ENCODE data around the gene MYH15.

Gene MYH15

GRCh38 chr3:108509871-108510270 is 525 bp downstream of the MYH15 start:
- DNase-seq (ENCODE audit: low spot score) = no peak
- FAIRE-seq = no peak

GRCh38 chr3:108509263-108509662 is 1.1 kb downstream of the MYH15 start:
- DNase-seq (ENCODE audit: low spot score) = no peak
- FAIRE-seq = no peak

GRCh38 chr3:108507902-108508301 is 2.5 kb downstream of the MYH15 start:
- DNase-seq (ENCODE audit: low spot score) = no peak
- FAIRE-seq = no peak

DNA sequence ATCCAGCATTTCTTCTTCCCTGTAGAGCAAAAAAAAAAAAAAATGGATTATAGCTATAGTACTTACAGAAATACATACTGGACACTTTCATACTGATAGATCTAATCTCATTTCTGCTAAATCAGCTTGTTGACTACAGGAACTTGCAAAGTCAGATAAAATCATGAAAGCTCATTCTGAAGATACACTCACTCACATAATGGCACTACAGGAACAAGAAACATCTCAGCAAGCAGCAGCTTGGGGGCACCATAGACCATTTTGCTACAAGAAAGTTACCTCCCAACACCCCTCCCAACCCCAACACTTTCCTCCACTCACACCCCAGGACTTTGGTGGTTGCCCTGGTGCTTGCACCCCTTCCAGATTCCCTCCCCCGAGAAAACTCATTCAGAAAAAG is 4.6 kb downstream of the MYH15 start:
- no peak for DNase-seq (ENCODE audit: low spot score)
- FAIRE-seq = no peak

DNA sequence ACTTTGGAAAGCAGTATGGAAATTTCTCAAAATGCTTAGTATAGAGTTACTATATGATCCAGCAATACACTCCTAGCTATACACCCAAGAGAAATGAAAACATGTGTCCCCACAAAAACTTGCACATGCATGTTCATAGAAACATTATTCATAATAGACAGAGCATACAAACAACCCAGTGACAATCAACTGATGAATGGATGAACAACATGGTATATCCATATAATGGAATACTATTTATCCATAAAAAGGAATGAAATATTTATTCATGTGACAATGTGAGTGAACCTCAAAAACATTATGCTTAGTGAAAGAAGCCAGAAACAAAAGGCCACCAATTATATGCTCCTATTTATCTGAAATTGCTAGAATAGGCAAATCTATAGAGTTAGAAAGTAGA is 6.7 kb downstream of the MYH15 start:
- no peak for FAIRE-seq

DNA sequence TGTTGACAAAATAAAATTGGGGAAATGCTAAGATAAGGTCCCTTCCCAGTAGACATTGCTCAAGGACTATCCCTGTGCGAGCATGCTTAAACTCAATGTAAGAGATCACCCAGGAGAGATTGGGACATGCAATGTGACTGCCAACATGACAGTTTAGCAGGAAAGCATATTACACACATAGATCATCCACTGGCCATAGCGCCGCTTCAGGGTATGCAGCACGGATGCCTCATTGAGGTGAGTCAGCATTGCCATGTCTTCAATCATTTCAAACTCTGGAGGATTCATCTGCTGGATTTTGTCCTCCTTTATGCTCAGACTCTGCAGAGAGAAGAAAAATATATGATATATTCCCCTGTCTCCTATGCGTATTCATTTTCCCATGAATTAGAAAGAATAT is 8.9 kb downstream of the MYH15 start:
- no peak for DNase-seq (ENCODE audit: low spot score)
- FAIRE-seq = no peak

More for the DNA sequence above, 6.7 kb downstream of the MYH15 start:
- no peak for DNase-seq (ENCODE audit: low spot score)

DNA sequence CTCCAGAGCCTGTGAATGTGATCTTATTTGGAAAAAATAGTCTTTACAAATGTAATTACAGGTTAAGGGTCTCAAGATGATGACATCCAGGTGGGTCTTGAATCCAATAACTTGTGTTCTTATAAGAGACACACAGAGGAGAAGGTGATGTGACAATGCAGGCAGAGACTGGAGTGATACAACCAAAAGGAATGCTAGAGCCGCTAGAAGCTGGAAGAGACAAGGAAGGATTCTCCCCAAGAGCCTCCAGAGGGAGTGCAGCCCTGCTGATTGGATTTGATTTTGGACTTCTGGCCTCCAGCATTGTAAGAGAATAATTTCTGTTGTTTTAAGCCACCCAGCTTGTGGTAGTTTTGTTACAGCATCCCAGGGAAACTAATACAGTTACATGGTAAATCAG is 9.7 kb downstream of the MYH15 start:
- FAIRE-seq (no peak), DNase-seq (ENCODE audit: low spot score) (no peak)

GRCh38 chr3:108497271-108497670 is 13.1 kb downstream of the MYH15 start:
- FAIRE-seq (no peak), DNase-seq (ENCODE audit: low spot score) (no peak)

DNA sequence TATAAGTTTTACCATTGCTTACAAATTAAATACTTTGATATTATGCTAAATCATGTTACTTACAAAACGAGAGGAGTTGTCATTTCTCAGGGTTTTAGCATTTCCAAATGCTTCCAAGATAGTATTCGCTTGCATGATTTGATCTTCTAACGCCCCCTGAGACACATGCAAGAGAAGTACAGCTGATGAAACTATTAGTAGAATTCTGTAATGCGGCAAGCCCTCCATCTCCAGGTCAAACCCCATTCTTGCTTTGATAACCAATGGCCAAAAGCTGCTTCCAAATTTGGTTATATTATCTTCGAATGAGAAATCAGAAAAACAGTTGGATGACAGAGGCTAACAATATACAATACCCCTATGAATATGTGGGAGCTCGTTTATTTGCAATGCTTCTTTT is 14.7 kb downstream of the MYH15 start:
- DNase-seq (ENCODE audit: low spot score) = no peak
- no peak for FAIRE-seq

DNA sequence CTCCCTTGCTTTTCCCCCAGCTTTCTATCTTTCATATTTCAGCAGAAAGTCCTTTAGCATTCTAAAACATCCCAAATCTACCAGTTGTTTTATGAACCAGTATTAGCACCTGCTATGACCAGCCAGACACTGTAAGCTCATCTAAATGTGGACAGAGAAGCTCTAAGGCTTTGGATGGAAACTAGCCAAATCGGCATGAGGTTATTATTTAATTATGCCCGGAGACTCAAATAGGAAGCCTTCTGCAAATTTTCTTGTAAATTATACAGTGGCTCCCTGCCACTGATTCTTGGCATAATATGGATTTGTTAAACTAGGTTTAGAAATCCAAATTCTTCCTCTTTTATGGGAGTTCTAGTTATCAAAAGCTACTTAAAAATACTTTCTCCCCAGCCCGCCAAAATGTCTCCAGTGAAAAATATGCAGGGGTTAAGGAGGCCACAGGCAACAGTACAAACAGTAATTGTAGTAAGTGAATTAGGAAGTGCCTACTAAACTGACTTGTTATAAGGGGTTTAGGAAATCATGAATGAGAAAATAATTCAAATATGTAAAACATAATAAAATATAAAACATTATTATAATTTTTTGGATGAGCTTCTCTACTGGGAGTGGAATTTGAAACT is 15.4 kb downstream of the MYH15 start:
- FAIRE-seq (no peak), DNase-seq (ENCODE audit: low spot score) (no peak)

DNA sequence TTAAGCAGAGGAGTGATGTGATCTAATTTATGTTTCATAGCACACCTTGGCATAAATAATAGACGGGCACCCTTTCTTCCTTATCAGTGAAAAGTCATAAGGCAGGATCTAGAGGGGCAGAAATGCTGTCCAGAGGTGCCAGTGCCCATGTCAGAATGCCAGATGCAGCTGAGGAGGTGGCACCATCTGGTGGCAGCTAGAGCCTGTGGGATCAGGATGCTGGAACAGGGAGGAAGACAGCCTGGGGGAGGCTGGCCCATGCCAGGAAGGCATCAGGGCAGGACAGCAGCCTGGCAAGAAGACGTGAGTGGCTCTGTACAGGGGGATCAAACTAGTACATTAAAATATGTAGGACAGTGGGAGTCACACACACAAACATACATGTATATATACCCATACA is 16.5 kb downstream of the MYH15 start:
- FAIRE-seq (no peak), DNase-seq (ENCODE audit: low spot score) (peak; percentile 31)

DNA sequence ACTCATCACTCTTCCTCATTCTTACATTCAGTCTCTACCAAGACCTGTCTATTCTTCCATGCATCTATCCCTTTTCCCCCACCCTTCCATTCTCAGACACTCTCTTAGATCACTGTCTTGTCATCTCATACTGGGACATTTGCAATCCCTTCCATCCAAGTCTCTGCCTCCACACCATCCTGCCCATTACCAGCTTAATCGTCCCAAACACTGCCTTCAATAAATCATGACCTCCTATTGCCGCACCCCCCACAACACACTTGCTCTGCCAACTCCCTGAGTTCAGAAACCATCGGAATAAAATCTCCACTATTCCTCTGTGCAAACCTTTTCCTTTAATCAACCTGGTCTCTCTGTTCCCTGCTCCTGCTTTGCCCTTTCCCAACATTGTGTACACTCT is 18.9 kb downstream of the MYH15 start:
- FAIRE-seq (no peak), DNase-seq (ENCODE audit: low spot score) (no peak)

DNA sequence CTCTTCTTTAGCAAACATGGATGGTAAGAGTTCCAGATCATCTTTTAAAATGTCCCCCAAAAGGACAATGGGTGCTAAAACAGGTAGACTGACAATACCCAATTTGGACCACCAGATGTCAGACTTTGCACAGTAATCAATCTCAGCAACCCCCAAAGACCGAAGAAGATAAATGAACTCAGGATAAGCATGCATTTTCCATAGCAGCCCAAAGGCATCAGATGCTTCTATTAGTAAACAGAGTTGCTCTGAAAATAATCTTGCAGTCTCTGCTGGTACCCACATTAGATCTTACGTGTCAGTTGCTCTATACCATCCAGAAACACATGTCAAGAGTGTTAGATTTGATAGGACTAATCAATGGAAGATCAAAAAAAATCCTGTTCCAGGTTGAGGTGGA is 20.6 kb downstream of the MYH15 start:
- FAIRE-seq = no peak

GRCh38 chr3:108488631-108489030 is 21.8 kb downstream of the MYH15 start:
- DNase-seq (ENCODE audit: low spot score) (no peak), FAIRE-seq (no peak)

More for the DNA sequence above, 20.6 kb downstream of the MYH15 start:
- DNase-seq (ENCODE audit: low spot score) = peak; percentile 59

DNA sequence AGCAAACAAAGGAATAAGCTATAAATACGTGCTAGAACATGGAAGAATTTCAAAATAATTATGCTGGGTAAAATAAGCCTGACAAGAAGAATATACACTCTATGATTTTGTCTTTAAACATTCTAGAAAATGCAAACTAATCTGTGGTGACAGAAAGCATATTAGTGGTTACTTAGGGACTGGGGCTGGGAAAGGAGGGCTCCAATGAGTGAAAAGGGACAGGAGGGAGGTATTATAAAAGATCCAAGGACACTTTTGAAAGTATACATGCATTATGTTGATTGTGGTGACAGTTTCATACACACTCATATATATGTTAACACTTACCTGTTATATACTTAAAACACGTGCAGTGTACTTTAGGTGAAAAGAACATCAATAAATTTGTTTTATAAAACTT is 23.0 kb downstream of the MYH15 start:
- DNase-seq (ENCODE audit: low spot score) (no peak), FAIRE-seq (no peak)

- DNase-seq (ENCODE audit: low spot score) = peak; percentile 48
- peak; percentile 13 for FAIRE-seq
Measured at GRCh38 chr3:108486941-108487340, 23.5 kb downstream of the MYH15 start.

GRCh38 chr3:108486338-108486737 is 24.1 kb downstream of the MYH15 start:
- no peak for FAIRE-seq
- DNase-seq (ENCODE audit: low spot score) = no peak

GRCh38 chr3:108485146-108485545 is 25.2 kb downstream of the MYH15 start:
- FAIRE-seq = peak; percentile 48

GRCh38 chr3:108479224-108479623 is 31.2 kb downstream of the MYH15 start:
- FAIRE-seq (no peak), DNase-seq (ENCODE audit: low spot score) (no peak)

More at GRCh38 chr3:108485146-108485545, 25.2 kb downstream of the MYH15 start:
- DNase-seq (ENCODE audit: low spot score) = no peak

DNA sequence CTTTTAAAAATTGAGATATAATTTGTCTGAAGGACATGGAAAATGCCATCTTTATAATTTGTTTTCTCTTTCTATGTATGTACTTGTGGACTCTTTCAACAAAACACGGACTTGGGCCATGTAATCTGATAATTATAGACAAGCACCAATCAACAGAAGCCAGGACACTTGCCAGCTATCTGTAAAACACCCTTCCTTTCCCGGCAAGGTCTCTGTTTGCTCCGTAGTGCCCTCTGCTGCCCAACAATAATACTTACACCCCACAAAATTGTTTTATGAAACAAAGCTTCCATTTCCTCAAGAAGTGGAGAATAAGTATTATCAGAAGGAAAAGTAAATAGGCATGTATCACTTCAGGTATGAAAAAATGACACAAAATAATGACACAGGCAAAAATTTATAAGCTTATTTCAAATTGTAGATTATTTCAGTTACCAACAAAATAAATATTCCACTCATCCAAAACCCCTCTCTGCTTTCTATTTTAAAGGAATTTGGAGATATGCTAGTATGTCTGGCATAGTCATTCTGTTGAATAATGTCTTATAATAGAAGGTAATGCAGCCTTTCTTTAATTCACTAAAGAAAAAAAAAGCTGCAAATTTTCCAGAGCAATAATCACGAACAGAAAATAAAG is 32.8 kb downstream of the MYH15 start:
- FAIRE-seq (no peak), DNase-seq (ENCODE audit: low spot score) (peak; percentile 63)

DNA sequence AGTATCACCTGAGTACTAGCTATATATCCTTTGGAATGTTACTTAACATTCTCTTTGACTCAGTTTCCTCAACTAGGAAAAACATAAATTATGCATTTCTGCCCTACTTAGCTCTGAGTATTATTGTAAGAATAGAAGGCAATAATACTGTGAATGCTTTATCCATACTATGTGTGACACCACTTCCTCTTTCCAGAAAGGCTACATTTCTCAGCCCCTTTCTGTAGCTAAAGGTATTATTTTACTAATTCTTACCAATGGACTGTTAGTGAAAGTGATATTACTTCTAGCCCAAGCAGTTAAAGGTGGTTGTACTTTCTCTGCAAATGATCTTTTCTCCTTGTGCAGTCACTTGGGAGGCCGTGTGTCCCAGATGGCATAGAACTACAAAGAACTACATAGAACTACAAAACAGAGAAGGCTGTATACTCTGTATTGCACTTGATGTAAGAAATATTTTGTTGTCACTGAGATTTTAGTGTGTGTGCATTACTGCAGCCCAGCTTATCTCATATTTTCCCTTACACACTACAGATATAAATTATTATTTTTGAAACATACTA is 35.1 kb downstream of the MYH15 start:
- FAIRE-seq = no peak

GRCh38 chr3:108474581-108474980 is 35.8 kb downstream of the MYH15 start:
- FAIRE-seq = no peak
- DNase-seq (ENCODE audit: low spot score) = no peak

More for the DNA sequence above, 35.1 kb downstream of the MYH15 start:
- DNase-seq (ENCODE audit: low spot score) = no peak

DNA sequence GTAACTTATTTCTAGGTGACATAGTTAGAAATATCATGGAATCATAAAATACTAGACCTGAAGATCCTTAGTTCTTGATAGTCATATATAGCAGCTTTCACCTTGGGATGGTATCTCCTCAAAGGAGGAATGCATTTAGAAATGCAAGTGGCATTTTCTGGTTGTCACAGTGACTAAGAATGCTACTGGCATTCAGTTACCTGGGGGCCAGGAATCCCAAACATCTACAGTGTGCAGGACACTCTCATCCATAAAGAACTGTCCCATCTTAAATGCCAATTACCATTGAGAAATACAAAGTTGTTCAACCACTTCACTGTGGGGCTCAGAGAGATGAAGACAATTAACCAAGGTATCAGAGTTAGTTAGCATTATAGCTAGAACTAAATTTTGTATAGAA is 36.7 kb downstream of the MYH15 start:
- FAIRE-seq (no peak), DNase-seq (ENCODE audit: low spot score) (no peak)

Data from urothelium cell line (cell line).